Right ventricle myocardium inferior (tissue), 1 donor: ENCODE measurements around the gene EFNA3. TPM values are rescaled to one million over a fixed set of nuclear protein-coding genes. Genes with fewer than 3 reads are reported as not detected.

ENCODE experiments used
- ATAC-seq: fragments of 200-7000 bp; cut with Tn5 transposase; one replicate; pipeline ENCODE4 v1.9.1; 2020; ENCODE audit warnings: mild to moderate bottlenecking, moderate library complexity
- DNase-seq: peaks from one replicate; pipeline ENCODE4 v3.0.0; 2021; ENCODE audit errors: missing footprints
- intact Hi-C: fragments of 100-400 bp; cut with DNase I; formaldehyde crosslinking; loops from one replicate; pipeline ENCODE4 v1.11.0; 2022
- total RNA-seq: library from RNA; stranded (reverse); fragmentation: NEBNext Ultra II Directional; extraction: Animal tissue kit (Norgen Biotek cat#: 25700); gene quantifications from one replicate; pipeline ENCODE4 v1.2.1, GENCODE V29; 2021
- donor health status: DM: no; HTN: yes; CAD: no; lungs with severe emphysema.

EFNA3 gene
- total RNA-seq, 1 donor from 2014 or later = 1.1 TPM

- intact Hi-C loops = loop anchor here (10.0 kb wide), 1 partner anchor 595 kb away; no protein-coding TSS in a partner anchor
- ATAC-seq (no peak), DNase-seq (peak; percentile 57)
These were observed 1.1 kb downstream of the EFNA3 start for GRCh38 chr1:155079487-155080311.

GRCh38 chr1:155080312-155081228 is 1.9 kb downstream of the EFNA3 start:
- intact Hi-C loops = loop anchor here (10.0 kb wide), 1 partner anchor 596 kb away; no protein-coding TSS in a partner anchor
- ATAC-seq (no peak), DNase-seq (no peak)

GRCh38 chr1:155081472-155082300 is 3.0 kb downstream of the EFNA3 start:
- intact Hi-C loops = loop anchor here (10.0 kb wide), 1 partner anchor 597 kb away; no protein-coding TSS in a partner anchor
- DNase-seq = no peak
- ATAC-seq = no peak

- ATAC-seq = no peak
- intact Hi-C loops = loop anchor here (10.0 kb wide), 1 partner anchor 598 kb away; no protein-coding TSS in a partner anchor
- DNase-seq = no peak
These were observed 3.8 kb downstream of the EFNA3 start for GRCh38 chr1:155082301-155083051.

GRCh38 chr1:155083052-155083541 is 4.5 kb downstream of the EFNA3 start:
- intact Hi-C loops = loop anchor here (10.0 kb wide), 1 partner anchor 598 kb away; no protein-coding TSS in a partner anchor
- DNase-seq (no peak), ATAC-seq (no peak)

- intact Hi-C loops = loop anchor here (1.0 to 10.0 kb wide), 4 partner anchors 21 to 599 kb away; partner anchors contain the start of gene EFNA4
- no peak for DNase-seq
- ATAC-seq = peak; percentile 0
These were observed 5.5 kb downstream of the EFNA3 start for GRCh38 chr1:155083865-155084721.

GRCh38 chr1:155084722-155085503 is 6.3 kb downstream of the EFNA3 start:
- intact Hi-C loops = loop anchor here (1.0 to 10.0 kb wide), 4 partner anchors 22 to 600 kb away; partner anchors contain the start of gene EFNA4
- ATAC-seq = peak; percentile 92
- peak; percentile 99 for DNase-seq

- intact Hi-C loops = loop anchor here (2.0 to 10.0 kb wide), 3 partner anchors 23 to 601 kb away; partner anchors contain the start of gene EFNA4
These were observed 7.0 kb downstream of the EFNA3 start for GRCh38 chr1:155085504-155086127.

GRCh38 chr1:155086128-155086741 is 7.6 kb downstream of the EFNA3 start:
- peak; percentile 80 for DNase-seq
- intact Hi-C loops = loop anchor here (10.0 kb wide), 1 partner anchor 601 kb away; no protein-coding TSS in a partner anchor
- ATAC-seq = peak; percentile 15

More at GRCh38 chr1:155085504-155086127, 7.0 kb downstream of the EFNA3 start:
- ATAC-seq = peak; percentile 20
- DNase-seq = peak; percentile 78

GRCh38 chr1:155086856-155087535 is 8.4 kb downstream of the EFNA3 start:
- intact Hi-C loops = loop anchor here (10.0 kb wide), 1 partner anchor 602 kb away; no protein-coding TSS in a partner anchor
- no peak for DNase-seq
- ATAC-seq = no peak

GRCh38 chr1:155091071-155092051 is 12.7 kb downstream of the EFNA3 start:
- intact Hi-C loops = loop anchor here (1.0 kb wide), 1 partner anchor 77 kb away; no protein-coding TSS in a partner anchor
- ATAC-seq = peak; percentile 56
- peak; percentile 91 for DNase-seq

- DNase-seq (no peak), ATAC-seq (no peak)
- intact Hi-C loops = no loop called here
These were observed 13.5 kb downstream of the EFNA3 start for GRCh38 chr1:155092131-155092530.

- ATAC-seq = no peak
- intact Hi-C loops = no loop called here
- DNase-seq = no peak
These were observed 14.0 kb downstream of the EFNA3 start for GRCh38 chr1:155092641-155093040.
